GM18499 (cell line): Measurements from ENCODE around the gene CD3G.

ENCODE experiments used
- ATAC-seq: cut with Tn5 transposase; IDR thresholded peaks from one replicate; pipeline ENCODE4 v1.9.1; 2021; ENCODE audit warnings: moderate number of reproducible peaks; ENCODE audit not compliant: insufficient read depth, unreplicated experiment

CD3G gene

DNA sequence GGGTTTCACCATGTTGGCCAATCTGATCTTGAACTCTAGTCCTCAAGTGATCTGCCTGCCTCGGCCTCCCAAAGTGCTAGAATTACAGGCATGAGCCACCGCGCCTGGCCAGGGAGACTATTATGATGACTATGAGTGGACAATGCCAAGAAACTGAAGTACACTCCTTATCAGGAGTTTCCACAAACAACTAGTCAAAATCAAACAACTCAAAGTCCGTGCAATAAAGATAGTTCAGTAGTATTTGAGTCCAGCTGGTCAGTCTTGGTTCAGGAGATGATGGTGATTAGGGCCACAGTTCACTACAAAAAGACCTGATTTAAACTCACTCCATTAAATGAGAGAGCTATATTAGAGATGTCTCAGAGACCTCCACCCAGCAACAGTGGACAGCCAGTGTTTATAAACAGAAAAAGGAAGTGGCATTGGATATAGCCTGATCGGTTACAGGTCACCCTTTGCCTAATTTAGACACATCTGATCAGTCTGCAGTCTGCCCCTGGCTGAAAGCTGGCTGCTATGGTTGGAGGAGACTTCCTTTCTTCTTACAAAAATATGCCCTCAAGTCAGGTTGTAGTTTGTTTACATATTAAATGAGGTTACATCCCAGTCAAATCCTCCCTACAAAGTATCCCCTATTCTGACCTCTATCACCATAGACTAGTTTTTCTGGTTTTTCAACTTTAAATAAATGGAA, 22.6 kb upstream of the CD3G start:
- no peak for ATAC-seq

DNA sequence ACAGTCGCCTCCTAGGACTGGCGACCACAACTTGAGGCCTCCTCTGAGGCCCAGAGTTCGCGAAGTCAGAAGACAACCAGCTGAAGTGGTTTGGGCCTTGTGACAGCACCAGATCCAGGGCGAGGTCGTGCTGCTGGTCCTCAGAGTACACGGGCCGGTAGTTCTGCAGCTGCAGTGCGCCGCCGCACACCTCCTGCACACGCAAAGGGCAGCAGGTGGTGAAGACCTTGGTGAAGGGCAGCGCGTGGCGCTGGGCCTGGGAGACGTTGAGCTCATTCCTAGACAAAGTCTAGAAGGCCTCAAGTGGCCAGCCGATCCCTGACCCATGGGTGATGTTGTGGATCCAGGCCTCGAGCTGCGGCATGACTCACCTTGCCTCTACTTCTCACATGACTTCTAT, 21.4 kb upstream of the CD3G start:
- ATAC-seq: no peak

DNA sequence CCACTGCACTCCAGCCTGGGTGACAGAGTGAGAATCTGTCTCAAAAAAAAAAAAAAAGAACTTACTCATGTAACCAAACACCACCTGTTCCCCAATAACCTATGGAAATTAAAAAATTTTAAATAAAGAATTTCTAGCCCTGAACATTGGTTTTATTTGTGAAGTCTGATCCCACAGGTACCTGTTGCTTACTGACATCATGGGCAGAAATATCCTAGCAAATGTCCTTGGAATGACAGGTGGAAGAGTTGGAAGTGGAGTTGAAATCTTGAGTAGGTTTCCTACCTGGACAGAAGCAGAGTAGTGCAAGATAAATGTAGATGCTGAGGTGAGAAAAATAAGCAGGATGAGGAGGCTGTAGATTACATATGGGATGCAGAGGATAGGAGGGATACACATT, 18.9 kb upstream of the CD3G start:
- ATAC-seq: no peak

DNA sequence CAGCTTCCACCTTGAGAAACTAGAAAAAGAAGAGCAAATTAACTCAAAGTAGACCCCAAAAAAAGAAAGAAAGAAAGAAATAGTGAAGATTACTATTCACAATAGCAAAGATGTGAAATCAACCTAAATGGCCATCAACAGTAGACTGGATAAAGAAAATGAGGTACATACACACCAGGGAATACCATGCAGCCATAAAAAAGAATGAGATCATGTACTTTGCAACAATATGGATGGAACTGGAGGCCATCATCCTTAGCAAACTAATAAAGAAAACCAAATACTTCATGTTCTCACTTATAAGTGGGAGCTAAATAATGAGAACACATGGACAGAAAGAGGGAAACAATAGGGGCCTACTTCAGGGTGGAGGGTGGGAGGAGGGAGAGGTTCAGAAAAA, 15.4 kb upstream of the CD3G start:
- ATAC-seq: no peak

DNA sequence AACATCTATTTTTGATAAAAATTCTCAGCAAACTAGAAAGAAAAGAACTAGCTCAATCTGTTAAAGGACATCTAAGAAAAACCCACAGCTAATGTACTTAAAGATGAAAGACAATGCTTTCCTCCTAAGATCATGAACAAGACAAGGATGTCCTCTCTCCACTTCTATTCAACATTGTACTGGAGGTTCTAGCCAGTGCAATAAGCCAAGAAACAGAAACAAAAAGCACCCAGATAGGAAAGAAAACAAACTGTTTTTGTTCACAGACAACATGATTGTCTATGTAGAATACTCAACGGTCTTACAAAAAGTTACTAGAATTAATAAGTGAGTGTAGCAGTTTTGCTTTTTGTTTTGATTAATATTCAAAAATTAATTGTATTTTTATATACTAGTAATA, 9.4 kb upstream of the CD3G start:
- no peak for ATAC-seq

DNA sequence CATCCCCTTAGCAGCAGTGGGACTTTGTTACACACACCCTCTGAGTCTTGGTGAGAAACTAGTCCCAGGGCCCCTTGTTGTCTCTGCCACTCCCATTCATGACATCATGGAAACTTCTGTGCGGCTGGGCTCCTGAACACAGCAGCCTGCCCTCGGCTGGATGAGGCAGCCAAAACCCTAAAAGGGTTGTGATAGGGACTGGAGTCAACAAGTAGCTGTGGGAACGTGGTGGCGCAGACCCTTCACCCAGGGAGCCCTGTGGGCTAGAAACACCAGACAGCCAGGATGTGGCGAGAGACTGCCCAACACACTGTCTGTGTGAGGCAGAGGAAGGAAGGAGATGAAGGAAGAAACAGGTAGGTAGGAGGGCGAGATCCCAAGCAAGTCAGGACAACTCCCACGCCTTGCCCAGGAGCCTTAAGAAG, 5.5 kb upstream of the CD3G start:
- no peak for ATAC-seq

DNA sequence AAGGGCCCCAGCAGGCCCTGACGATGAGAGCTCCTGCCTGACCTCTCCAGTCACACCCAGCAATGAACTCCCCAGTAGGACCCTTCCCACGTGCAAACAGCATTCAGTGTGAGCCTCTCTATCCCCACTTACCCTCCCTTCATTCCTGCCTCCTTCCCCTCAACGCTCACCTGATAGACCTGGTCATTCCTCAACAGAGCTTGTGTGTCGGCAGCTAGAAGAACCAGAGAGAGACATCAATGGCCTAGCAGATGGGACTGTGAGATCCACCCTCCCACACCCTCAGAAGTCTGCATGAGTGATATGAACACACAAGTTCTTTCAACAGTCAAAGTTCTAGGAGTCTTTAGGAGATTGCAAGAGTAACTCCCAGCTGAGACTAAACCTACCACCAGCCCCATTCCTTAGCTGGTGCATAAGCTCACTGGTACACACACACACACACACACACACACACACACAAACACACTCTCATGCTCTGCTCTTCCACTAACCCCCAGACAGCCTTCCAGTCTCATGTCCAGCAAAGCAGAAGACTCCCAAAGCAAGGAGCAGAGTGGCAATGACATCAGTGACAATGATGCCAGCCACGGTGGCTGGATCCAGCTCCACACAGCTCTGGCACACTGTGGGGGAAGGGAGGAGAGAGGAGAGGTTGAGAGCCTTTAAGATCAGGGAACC, 4.7 kb upstream of the CD3G start:
- no peak for ATAC-seq

DNA sequence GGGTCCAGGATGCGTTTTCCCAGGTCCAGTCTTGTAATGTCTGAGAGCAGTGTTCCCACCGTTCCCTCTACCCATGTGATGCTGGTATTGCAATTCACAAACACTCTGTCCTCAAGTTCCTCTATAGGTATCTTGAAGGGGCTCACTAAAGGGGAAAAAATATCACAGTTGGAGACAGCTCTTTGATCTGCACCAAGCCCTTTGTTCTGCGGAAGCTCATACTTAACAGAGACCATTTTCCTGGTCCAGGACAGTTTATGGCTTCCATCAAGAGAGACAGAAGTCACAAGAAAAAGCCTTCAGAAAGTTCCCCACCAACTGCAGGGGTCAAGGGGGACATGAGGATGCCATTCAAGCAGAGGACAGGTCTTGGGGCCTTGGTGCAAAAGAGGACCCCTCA, 3.7 kb upstream of the CD3G start:
- no peak for ATAC-seq

DNA sequence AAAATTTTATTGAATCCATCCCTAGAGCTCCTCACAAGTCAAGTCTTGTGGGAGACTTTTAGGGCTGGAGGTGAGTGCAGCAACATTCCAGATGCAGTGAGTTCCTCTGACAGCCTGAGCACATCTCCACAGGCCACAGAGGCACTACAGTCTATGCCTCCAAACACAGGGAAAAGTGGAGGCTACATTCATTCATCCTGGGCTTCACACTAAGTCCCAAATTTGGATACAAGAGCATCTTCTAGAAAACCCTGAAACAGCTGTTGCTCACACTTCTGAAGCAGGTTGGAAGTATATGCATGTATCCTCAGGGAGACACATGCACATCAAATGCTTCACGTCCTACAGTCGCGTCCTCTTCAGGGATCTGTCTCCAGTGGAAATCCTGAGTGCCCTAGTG, 2.9 kb upstream of the CD3G start:
- no peak for ATAC-seq

DNA sequence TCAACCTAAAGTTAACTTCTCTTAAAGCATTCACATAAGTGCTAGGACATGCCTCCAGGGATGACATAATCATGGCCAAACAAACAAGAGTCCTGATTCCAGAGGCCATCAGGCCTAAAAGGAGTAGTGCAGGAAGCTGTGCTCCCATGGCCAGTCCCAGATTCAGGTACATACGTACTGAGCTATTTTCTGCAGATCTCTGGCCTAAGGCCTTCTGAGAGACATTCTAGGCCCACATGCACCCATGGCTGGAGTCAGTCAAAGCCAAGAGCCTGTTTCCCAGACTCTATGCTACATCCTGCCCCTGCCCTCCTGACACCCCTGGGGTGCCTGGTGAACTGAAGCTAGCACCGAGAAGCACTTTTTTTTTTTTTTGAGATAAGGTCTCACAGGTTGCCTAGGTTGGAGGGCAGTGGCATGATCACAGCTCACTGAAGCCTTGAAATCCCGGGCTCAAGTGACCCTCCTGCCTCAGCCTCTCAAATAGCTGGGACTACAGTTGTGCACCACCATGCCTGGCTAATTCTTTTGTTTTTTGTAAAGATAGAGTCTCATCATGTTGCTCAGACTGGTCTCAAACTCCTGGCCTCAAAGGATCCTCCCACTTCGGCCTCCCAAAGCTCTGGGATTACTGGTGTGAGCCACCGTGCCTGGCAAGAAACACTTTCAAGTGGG, 2.2 kb upstream of the CD3G start:
- no peak for ATAC-seq

DNA sequence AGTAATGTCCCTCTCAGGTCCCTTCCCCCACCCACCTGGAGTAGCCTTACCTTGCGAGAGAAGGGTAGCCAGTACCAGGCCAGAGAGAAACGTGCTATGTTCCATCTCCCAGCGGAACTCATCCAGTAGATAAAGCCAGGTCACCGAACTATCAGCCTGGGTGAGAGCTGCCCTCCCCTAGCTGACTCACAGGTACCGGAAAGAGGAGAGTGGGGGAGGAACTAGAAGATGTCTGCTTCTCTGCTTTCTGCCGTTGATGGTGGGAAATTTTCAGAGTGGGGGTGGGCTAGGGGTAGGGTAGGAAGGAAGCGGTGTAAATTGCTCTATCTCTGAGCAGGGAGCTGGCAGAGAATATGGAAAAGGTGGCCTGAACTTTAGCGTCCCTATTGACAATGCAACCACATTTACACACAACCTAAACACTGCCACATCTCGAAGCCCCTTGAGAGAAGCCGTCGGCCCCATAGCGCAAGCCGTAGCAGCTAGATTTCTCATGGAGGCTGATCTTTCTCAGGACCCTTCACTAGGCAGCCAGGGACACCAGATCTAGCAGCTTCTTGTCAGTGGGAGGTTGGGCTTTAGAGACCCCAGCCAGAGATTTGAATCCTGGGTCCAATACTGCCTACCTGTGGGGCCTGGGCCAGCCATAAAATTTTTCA, 1.5 kb upstream of the CD3G start, which contains the start of gene CD3D:
TSS of gene CD3D (minus strand) at position 203 of the 659 bp plus-strand sequence. CDS start at position 105, 98 bp downstream.
- no peak for ATAC-seq

DNA sequence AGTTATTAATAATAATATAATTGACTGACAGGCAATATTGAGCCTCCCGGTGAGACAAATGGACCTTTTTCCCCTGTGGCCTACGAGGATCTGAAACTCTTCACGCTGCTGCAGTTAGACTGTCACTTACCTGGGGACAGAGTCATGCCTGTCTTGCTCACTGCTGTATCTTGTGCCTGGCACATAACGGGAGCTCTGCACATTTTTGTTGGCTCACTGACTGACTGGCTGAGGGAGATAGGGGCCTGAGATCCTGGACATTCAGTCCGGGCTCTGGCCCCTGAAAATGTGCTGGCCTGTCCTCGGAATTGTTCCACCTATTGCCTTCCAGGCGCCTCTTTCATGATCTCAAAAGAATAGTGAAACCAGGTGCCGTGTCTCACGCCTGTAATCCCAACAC, 896 bp upstream of the CD3G start:
- ATAC-seq: no peak

DNA sequence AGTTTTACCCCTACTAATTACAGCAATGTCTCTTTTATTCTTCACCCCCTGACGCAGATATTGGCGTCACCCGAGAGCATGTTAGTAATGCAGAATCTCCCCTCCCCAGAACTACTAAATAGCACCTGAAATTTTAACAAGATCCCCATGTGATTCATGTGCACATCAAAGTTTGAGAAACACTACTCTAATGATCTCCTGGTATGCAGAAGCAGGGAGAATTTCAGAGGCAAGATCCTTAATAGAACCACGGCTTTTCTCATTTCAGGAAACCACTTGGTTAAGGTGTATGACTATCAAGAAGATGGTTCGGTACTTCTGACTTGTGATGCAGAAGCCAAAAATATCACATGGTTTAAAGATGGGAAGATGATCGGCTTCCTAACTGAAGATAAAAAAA, 5.3 kb downstream of the CD3G start:
- no peak for ATAC-seq

DNA sequence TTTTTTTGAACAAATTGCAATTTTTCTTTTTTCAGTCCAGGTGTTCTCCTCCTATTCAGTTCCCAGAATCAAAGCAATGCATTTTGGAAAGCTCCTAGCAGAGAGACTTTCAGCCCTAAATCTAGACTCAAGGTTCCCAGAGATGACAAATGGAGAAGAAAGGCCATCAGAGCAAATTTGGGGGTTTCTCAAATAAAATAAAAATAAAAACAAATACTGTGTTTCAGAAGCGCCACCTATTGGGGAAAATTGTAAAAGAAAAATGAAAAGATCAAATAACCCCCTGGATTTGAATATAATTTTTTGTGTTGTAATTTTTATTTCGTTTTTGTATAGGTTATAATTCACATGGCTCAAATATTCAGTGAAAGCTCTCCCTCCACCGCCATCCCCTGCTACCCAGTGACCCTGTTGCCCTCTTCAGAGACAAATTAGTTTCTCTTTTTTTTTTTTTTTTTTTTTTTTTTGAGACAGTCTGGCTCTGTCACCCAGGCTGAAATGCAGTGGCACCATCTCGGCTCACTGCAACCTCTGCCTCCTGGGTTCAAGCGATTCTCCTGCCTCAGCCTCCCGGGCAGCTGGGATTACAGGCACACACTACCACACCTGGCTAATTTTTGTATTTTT, 9.1 kb downstream of the CD3G start:
- no peak for ATAC-seq

DNA sequence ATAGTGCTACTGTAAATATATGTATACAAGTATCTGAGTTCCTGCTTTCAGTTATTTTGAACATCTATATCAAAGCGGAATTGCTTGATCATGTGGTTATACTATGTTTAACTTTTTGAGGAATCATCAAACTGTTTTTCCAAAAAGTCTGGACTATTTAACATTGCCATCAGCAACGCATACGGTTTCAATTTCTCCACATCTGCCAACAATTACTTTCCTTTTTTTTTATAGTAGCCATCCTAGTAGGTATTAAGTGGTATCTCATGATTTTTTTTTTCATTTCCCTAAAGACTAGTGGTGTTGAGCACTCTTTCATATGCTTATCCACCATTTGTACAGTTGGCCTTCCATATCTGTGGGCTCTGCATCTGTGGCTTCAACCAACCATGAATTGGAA, 13.9 kb downstream of the CD3G start:
- ATAC-seq: no peak

DNA sequence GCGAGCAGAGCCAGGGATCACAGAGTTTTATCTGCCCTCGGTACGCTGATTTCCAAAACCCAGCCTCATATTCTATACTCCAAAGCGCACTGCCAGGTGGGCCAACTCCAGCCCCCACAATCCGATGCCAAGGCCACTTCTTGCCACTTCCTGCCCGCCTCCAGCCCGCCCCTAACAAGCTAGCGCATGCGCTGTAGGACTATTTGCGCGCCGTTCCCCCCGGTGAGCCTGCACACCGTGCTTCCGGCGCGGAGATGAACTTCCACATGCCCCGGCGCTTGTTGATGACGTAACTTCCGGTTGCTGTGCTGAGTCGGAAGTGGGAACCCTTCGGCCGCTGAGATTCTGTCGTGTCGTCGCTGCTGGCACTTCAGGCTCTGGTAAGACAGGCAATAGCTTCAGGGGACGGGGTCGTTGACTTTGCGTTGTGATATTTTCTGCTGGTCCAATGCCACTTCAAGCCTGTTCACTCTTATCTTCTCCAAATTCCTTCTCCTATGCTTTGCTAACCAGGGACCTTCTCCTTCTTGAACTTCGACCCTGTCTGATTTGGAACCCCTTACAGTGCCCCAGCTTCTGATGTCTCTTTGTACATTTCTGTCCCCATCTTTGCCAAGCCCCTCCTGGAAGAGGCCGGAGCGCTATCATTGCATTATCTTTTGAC, 15.3 kb downstream of the CD3G start, which contains the start of gene UBE4A:
TSS of gene UBE4A (plus strand) at position 306 of the 664 bp plus-strand sequence. CDS start 5,481 bp downstream, outside the sequence.
- ATAC-seq: peak; percentile 59

DNA sequence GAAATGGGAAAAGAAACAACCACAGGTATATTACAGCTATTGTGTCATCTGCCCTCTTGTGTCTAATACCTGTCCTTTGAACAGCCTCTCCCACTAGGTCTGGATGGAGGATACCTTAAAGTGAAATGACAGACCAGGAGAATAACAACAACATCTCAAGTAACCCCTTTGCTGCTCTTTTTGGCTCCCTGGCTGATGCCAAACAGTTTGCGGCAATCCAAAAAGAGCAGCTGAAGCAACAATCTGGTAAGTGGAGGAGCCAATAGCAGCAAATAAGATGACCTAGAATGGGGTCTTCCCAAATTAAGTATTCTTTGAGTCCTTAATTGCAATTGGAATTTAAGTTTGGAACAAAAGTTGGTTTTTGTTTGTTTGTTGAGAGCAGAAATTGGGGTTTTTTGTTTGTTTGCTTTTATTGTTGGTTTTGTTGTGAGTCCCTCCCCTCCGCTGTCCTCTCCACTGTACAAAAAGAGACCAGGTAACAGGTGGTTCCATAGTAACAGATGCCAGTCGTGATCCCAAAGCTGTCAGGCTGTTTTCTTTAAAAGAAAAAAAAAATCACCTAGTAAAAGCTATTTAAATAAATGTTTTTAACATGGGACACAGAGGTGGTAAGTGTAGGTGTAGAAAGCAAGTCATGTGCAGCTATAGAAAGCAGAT, 20.9 kb downstream of the CD3G start:
- ATAC-seq: no peak

DNA sequence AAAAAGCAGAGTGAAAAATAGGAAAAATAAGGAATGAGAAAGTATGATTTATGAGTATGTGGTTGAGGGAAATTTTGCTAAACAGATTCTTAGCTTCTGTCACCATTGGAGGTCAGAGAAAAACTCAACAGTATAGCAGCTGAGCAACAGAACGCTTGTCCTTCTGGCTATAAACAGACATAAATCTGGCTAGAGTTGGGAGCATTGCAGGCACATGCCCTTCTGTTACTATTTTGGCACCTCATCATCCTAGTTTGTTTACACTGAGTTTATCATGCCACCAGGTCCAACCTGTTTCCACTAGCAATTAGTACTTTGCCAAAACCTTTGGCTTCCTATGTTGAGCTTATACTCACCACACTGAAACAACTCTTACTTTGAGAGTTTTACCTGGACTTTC, 22.1 kb downstream of the CD3G start:
- no peak for ATAC-seq

DNA sequence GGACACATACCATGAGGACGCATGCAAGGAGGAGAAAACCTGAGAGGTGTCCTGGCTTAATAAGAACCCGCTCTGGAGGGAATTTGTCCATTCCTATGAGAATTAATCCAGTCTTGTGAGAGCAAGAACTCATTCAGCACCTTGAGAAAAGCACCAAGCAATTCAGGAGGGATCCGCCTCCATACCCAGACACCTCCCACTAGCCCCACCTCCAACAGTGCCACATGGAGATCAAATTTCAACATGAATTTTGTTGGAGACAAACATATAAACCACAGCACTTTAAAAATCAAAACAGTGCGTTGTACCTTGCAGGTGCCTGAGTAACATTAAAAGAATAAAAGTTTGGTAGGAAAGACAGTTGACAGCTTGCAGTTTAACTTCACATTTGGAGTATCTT, 26.6 kb downstream of the CD3G start:
- no peak for ATAC-seq
